Measurements from ENCODE around the gene CTAGE1. TPM values are rescaled to one million over a fixed set of nuclear protein-coding genes. Genes with fewer than 3 reads are reported as not detected.
A peak's percentile ranks its signal among the peaks of the same experiment; 100 is the strongest.

Gene CTAGE1
- total RNA-seq, 1 donor from 2014 or later, result not detected

GRCh38 chr18:22434973-22435608 lies 17.4 kb upstream of the CTAGE1 start:
- Histone ChIP-seq H3K27ac (no peak overlapping the region), H3K27me3 (ENCODE audit: low read depth) (no peaks in the 10 kb centered on the region), H3K36me3 (no peaks in the 10 kb centered on the region), H3K4me1 (no peaks in the 10 kb centered on the region), H3K9me3 (no peaks in the 10 kb centered on the region), H3K4me3 (no peak overlapping the region)
- no peak for DNase-seq
- ATAC-seq, result no peak
- intact Hi-C loops (cut with DNase I), result no loop called here
- TF ChIP-seq CTCF (IDR thresholded peaks at IDR 0.05), result no peak

- Histone ChIP-seq H3K4me1 (no peaks in the 10 kb centered on the region), H3K36me3 (no peaks in the 10 kb centered on the region), H3K27ac (no peak overlapping the region), H3K9me3 (no peaks in the 10 kb centered on the region), H3K4me3 (no peak overlapping the region), H3K27me3 (ENCODE audit: low read depth) (no peaks in the 10 kb centered on the region)
- no peak for ATAC-seq
- TF ChIP-seq CTCF (IDR thresholded peaks at IDR 0.05), result no peak
- intact Hi-C loops (cut with DNase I), result no loop called here
- no peak for DNase-seq
Observed at GRCh38 chr18:22433956-22434355, 16.2 kb upstream of the CTAGE1 start.

- DNase-seq, result no peak
- no peak overlapping the region for H3K4me3 ChIP-seq
- no peak for TF ChIP-seq CTCF (IDR thresholded peaks at IDR 0.05)
- H3K27ac ChIP-seq, result no peak overlapping the region
- H3K27me3 ChIP-seq (ENCODE audit: low read depth), result no peaks in the 10 kb centered on the region
- H3K36me3 ChIP-seq, result no peaks in the 10 kb centered on the region
- no peaks in the 10 kb centered on the region for H3K4me1 ChIP-seq
- peak; percentile 48 to 61 for ATAC-seq
- intact Hi-C loops (cut with DNase I), result no loop called here
- no peaks in the 10 kb centered on the region for H3K9me3 ChIP-seq
Observed at GRCh38 chr18:22432657-22433137, 15.0 kb upstream of the CTAGE1 start.

GRCh38 chr18:22429564-22429963 lies 11.8 kb upstream of the CTAGE1 start:
- H3K9me3 ChIP-seq, result no peaks in the 10 kb centered on the region
- no peak for ATAC-seq
- H3K27ac ChIP-seq, result no peak overlapping the region
- no peaks in the 10 kb centered on the region for H3K36me3 ChIP-seq
- H3K4me1 ChIP-seq, result no peaks in the 10 kb centered on the region
- no peaks in the 10 kb centered on the region for H3K27me3 ChIP-seq (ENCODE audit: low read depth)
- intact Hi-C loops (cut with DNase I), result no loop called here
- no peak overlapping the region for H3K4me3 ChIP-seq
- no peak for TF ChIP-seq CTCF (IDR thresholded peaks at IDR 0.05)
- DNase-seq, result no peak

GRCh38 chr18:22428672-22429071 lies 11.0 kb upstream of the CTAGE1 start:
- Histone ChIP-seq H3K4me1 (no peaks in the 10 kb centered on the region), H3K4me3 (no peak overlapping the region), H3K27ac (no peak overlapping the region), H3K27me3 (ENCODE audit: low read depth) (no peaks in the 10 kb centered on the region), H3K9me3 (no peaks in the 10 kb centered on the region), H3K36me3 (no peaks in the 10 kb centered on the region)
- no peak for TF ChIP-seq CTCF (IDR thresholded peaks at IDR 0.05)
- ATAC-seq, result no peak
- intact Hi-C loops (cut with DNase I), result no loop called here
- DNase-seq, result no peak

Measured in lower lobe of right lung (tissue), 2 donors.